Prostate gland (tissue), 2 donors: ENCODE measurements around the gene GRIA3. TPM values are rescaled to one million over a fixed set of nuclear protein-coding genes. Genes with fewer than 3 reads are reported as not detected.

ENCODE experiments used
- DNase-seq: peaks from one replicate; pipeline ENCODE4 v3.0.0-alpha.2; 2019; ENCODE audit warnings: low spot score
- H3K27ac ChIP-seq, 2 donors: fragments of 200-600 bp; sonication (generic); 2 replicates each; pipeline ENCODE4 v1.5.1; 2017 to 2019
- H3K27me3 ChIP-seq: fragments of 200-600 bp; sonication (generic); replicated peaks from 2 replicates; pipeline ENCODE4 v1.5.1; 2019; ENCODE audit not compliant: insufficient read depth
- H3K36me3 ChIP-seq, 2 donors: fragments of 200-600 bp; sonication (generic); 1 replicate in 1 of 2; 2 replicates in 1 of 2; pipeline versions ENCODE4 v1.5.1 to v1.8.1; 2017 to 2019
- H3K4me1 ChIP-seq: fragments of 200-600 bp; sonication (generic); replicated peaks from 2 replicates; pipeline ENCODE4 v1.5.1; 2019
- H3K4me3 ChIP-seq, 2 donors: fragments of 200-600 bp; sonication (generic); 2 replicates each; pipeline ENCODE4 v1.5.1; 2017 to 2019
- H3K9me3 ChIP-seq: fragments of 200-600 bp; sonication (generic); 2 replicates; pipeline ENCODE4 v1.5.1; 2017
- POLR2A ChIP-seq: fragments of 450-650 bp; IDR thresholded peaks from one replicate; pipeline ENCODE4 v1.6.1; 2016; ENCODE audit warnings: antibody characterized with exemption, mild to moderate bottlenecking
- POLR2AphosphoS5 ChIP-seq: sonication (generic); formaldehyde crosslinking; IDR thresholded peaks from one replicate; pipeline ENCODE4 v1.6.1; 2017; ENCODE audit warnings: antibody characterized with exemption
- WGBS: methylation state at CpG from one replicate; pipeline ENCODE4 v1.1.5; 2018; 5-methylcytosine and 5-hydroxymethylcytosine counted together
- intact Hi-C: fragments of 100-400 bp; cut with DNase I; formaldehyde crosslinking; loops from one replicate; pipeline ENCODE4 v1.14.2; 2022
- total RNA-seq, 2 donors: library from RNA; depleted of rRNA; stranded (reverse); fragments of >200 nt; gene quantifications; one replicate each; pipeline ENCODE4 v1.1.0, GENCODE V29; 2016
- TF ChIP-seq, protein P1 (sequence below), 4 experiments: fragments of 200-600 bp in 2 of 4; fragments of 450-650 bp in 2 of 4; sonication (generic) in 2 of 4; IDR thresholded peaks; 1 replicate in 3 of 4; 2 replicates in 1 of 4; pipeline ENCODE4 v1.5.1; 2016 to 2019; ENCODE audit warnings: antibody characterized with exemption in 4 of 4, mild to moderate bottlenecking in 2 of 4, moderate library complexity in 2 of 4

Gene GRIA3
- total RNA-seq, 2 donors from 2014 or later, result 1.1 to 1.6 TPM

DNA sequence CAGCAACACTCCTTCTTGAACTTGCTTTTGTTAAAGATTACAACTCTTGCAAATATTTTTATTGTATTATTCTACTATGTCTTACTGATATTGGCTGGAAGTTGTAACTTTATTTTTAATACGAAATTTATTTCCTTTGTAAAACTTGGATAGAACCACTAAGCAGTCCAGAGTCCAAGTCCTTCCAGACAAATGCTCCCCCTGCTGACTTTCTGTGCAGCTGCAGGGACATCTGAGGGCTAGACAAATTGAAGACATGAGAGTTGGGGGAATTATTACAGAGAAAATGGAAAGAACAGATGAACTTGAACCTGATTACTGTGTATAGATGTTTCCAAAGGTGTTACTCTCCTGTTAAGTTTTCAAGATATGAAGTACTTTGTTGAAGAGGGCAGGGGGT lies 238.8 kb downstream of the GRIA3 start:
- TF ChIP-seq POLR2A, result no peak
- no peak for TF ChIP-seq POLR2AphosphoS5
- TF ChIP-seq, protein P1, sequence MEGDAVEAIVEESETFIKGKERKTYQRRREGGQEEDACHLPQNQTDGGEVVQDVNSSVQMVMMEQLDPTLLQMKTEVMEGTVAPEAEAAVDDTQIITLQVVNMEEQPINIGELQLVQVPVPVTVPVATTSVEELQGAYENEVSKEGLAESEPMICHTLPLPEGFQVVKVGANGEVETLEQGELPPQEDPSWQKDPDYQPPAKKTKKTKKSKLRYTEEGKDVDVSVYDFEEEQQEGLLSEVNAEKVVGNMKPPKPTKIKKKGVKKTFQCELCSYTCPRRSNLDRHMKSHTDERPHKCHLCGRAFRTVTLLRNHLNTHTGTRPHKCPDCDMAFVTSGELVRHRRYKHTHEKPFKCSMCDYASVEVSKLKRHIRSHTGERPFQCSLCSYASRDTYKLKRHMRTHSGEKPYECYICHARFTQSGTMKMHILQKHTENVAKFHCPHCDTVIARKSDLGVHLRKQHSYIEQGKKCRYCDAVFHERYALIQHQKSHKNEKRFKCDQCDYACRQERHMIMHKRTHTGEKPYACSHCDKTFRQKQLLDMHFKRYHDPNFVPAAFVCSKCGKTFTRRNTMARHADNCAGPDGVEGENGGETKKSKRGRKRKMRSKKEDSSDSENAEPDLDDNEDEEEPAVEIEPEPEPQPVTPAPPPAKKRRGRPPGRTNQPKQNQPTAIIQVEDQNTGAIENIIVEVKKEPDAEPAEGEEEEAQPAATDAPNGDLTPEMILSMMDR (IDR thresholded peaks at IDR 0.05), result peak in 2 of 4 experiments; percentile 22 to 34
- no peaks in the 10 kb centered on the region for H3K9me3 ChIP-seq
- no peak overlapping the region for H3K4me3 ChIP-seq
- H3K4me1 ChIP-seq, result no peaks in the 10 kb centered on the region
- H3K27me3 ChIP-seq, result no peaks in the 10 kb centered on the region
- WGBS, result 6% methylated on average over 1 of the region's 1 CpG
- H3K27ac ChIP-seq, result no peak overlapping the region
- no peak for DNase-seq
- no peaks in the 10 kb centered on the region for H3K36me3 ChIP-seq
- intact Hi-C loops, result no loop called here

DNA sequence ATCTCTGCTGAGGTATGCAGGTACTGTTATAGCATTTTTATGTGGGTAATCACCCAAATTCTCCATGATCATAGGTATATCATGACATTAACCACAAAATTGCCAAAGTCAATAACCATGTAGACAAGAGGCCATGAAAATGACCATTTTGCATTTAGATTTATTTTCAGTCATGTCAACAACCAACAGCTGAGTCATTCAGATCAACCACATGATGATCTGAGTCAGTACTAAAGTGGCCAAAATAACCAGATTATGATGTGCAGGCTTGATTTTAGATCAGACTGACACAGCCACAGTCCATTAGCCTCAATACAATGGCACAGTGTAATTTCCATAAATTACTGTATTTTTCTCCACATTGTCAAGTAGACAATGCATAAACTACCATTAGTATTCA lies 240.5 kb downstream of the GRIA3 start:
- Histone ChIP-seq H3K36me3 (no peaks in the 10 kb centered on the region), H3K27ac (no peak overlapping the region), H3K27me3 (no peaks in the 10 kb centered on the region), H3K9me3 (no peaks in the 10 kb centered on the region), H3K4me3 (no peak overlapping the region), H3K4me1 (no peaks in the 10 kb centered on the region)
- no peak for DNase-seq
- intact Hi-C loops, result no loop called here
- TF ChIP-seq POLR2AphosphoS5, result no peak
- TF ChIP-seq, protein P1 (IDR thresholded peaks at IDR 0.05), result no peak
- TF ChIP-seq POLR2A, result no peak

DNA sequence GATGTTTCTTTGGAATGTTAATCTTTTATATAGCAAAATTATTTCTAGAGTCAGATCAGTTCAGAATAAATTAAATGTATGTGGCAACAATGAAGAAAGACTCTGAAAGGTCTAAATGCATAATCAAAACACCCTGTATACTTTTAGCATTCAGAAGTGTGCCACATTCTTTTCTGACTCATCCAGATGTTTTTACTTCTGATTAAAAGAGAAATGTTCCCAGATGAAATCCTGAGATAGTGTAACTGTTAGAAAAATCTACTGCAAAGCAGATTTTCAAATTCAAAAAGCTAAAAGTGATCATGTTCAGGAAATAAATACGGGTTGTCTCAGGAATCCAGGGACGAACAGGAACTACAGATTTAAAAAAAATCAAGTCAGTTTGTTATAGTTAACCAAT lies 241.4 kb downstream of the GRIA3 start:
- Histone ChIP-seq H3K36me3 (no peaks in the 10 kb centered on the region), H3K27me3 (no peaks in the 10 kb centered on the region), H3K27ac (no peak overlapping the region), H3K9me3 (no peaks in the 10 kb centered on the region), H3K4me3 (no peak overlapping the region), H3K4me1 (no peaks in the 10 kb centered on the region)
- 35% methylated on average over 2 of the region's 2 CpGs for WGBS
- DNase-seq, result no peak
- no peak for TF ChIP-seq POLR2A
- no peak for TF ChIP-seq POLR2AphosphoS5
- TF ChIP-seq, protein P1 (IDR thresholded peaks at IDR 0.05), result no peak
- intact Hi-C loops, result no loop called here

DNA sequence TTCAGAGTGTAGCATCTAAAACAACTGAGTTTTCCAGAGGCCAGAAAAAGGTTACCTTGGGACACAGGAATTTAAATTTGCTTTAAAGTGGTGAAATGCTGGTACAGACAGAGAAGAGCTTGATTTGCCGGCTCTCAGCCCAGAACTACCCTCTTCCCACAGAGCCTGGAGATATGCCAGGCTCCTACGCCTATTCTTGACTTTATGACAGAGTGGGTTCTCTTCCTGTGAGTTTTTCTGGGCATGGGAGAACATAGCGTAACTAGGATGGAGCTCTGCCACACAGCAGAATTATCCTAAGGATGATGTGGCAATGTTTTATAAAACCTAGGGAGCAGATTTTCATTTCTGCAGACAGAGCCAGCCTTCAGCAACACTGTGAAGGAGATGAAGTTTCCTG lies 241.8 kb downstream of the GRIA3 start:
- H3K4me3 ChIP-seq, result no peak overlapping the region
- no peak overlapping the region for H3K27ac ChIP-seq
- TF ChIP-seq POLR2AphosphoS5, result no peak
- no peak for TF ChIP-seq POLR2A
- TF ChIP-seq, protein P1 (IDR thresholded peaks at IDR 0.05), result no peak
- H3K27me3 ChIP-seq, result no peaks in the 10 kb centered on the region
- DNase-seq, result no peak
- WGBS, result 14% methylated on average over 3 of the region's 3 CpGs
- H3K36me3 ChIP-seq, result no peaks in the 10 kb centered on the region
- H3K4me1 ChIP-seq, result no peaks in the 10 kb centered on the region
- no peaks in the 10 kb centered on the region for H3K9me3 ChIP-seq
- intact Hi-C loops, result no loop called here

DNA sequence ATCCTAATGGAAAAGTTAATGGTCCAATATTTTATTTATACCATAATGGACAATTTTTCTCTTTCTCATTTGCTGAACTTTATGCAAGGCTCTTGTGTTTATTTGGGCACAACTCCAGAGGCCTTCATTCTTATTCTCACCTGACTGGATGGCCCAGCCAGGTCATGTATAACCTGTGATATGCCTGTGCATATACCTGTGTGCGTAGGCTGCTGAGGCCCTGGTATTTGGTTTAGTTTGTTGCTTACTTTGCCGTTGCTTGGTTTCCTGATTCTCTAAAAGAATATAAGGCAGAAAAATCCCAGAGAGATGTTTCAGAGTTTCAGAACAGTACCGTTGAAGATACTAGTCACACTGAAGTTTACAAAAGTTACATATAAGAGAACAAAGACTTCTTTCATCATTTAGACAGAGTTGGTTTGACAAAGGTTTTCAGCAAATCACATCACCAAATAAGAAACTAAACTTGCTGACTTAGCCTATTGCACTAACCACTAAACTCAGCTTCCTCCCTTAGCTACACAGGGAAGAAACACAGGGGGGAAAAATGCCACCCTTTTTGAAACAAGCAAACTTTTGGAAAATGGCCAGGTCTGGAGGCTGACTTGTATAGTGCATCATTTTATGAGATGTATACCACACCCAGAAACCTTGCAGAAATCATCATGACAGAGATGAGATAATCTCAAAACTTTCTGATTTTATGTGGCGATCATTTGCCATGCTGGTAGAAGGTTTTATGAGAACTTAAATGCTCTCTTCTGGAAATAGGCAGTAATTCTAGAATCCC lies 248.5 kb downstream of the GRIA3 start:
- intact Hi-C loops, result no loop called here

More for the DNA sequence above, 248.5 kb downstream of the GRIA3 start:
- H3K4me3 ChIP-seq, result no peak overlapping the region
- no peaks in the 10 kb centered on the region for H3K36me3 ChIP-seq
- no peak for TF ChIP-seq POLR2A
- TF ChIP-seq POLR2AphosphoS5, result no peak
- TF ChIP-seq, protein P1 (IDR thresholded peaks at IDR 0.05), result no peak
- H3K27ac ChIP-seq, result no peak overlapping the region
- WGBS, result 53% methylated on average over 4 of the region's 4 CpGs
- no peaks in the 10 kb centered on the region for H3K27me3 ChIP-seq
- DNase-seq, result peak; percentile 4
- no peaks in the 10 kb centered on the region for H3K9me3 ChIP-seq
- H3K4me1 ChIP-seq, result no peaks in the 10 kb centered on the region
